ENCODE results near the gene ABI3. TPM values are rescaled to one million over a fixed set of nuclear protein-coding genes. Genes with fewer than 3 reads are reported as not detected.
A peak's percentile ranks its signal among the peaks of the same experiment; 100 is the strongest.

Gene ABI3
- total and polyA plus RNA-seq, 2 experiments from 2014 or later, result 0.24 TPM; not detected in 1

- H3K36me3 ChIP-seq, result no peaks in the 10 kb centered on the region
- peaks cover 30% of the 10 kb centered on the region for H3K27me3 ChIP-seq
- H3K9me3 ChIP-seq (ENCODE audit: low read depth), result no peaks in the 10 kb centered on the region
- H3K27ac ChIP-seq, result no peak overlapping the region
- DNase-seq (ENCODE audit: low read depth in 1 of 2, low spot score in 1 of 2), result no peak
- peak; percentile 16 for TF ChIP-seq CTCF (IDR thresholded peaks at IDR 0.05; ENCODE audit: low read depth, low read length)
- H3K4me3 ChIP-seq, result no peak overlapping the region
- H3K4me1 ChIP-seq (ENCODE audit: low read depth), result no peaks in the 10 kb centered on the region
These were observed 8.7 kb downstream of the ABI3 start for GRCh38 chr17:49218941-49219913.

GRCh38 chr17:49219987-49220386 is 9.5 kb downstream of the ABI3 start:
- Histone ChIP-seq H3K27ac (no peak overlapping the region), H3K4me1 (ENCODE audit: low read depth) (no peaks in the 10 kb centered on the region), H3K36me3 (no peaks in the 10 kb centered on the region), H3K4me3 (no peak overlapping the region), H3K9me3 (ENCODE audit: low read depth) (no peaks in the 10 kb centered on the region), H3K27me3 (peaks cover 38% of the 10 kb centered on the region)
- TF ChIP-seq CTCF (IDR thresholded peaks at IDR 0.05; ENCODE audit: low read depth, low read length), result no peak
- no peak for DNase-seq (ENCODE audit: low read depth in 1 of 2, low spot score in 1 of 2)

GRCh38 chr17:49223168-49223516 is 12.6 kb downstream of the ABI3 start:
- H3K27ac ChIP-seq, result no peak overlapping the region
- H3K9me3 ChIP-seq (ENCODE audit: low read depth), result no peaks in the 10 kb centered on the region
- TF ChIP-seq CTCF (IDR thresholded peaks at IDR 0.05; ENCODE audit: low read depth, low read length), result no peak
- H3K4me1 ChIP-seq (ENCODE audit: low read depth), result no peaks in the 10 kb centered on the region
- no peaks in the 10 kb centered on the region for H3K36me3 ChIP-seq
- DNase-seq (ENCODE audit: low read depth in 1 of 2, low spot score in 1 of 2), result no peak
- no peak overlapping the region for H3K4me3 ChIP-seq
- H3K27me3 ChIP-seq, result peaks cover 67% of the 10 kb centered on the region

GRCh38 chr17:49223517-49224197 is 13.2 kb downstream of the ABI3 start:
- DNase-seq (ENCODE audit: low read depth in 1 of 2, low spot score in 1 of 2), result peak; percentile 34 to 65
- H3K27me3 ChIP-seq, result peaks cover 69% of the 10 kb centered on the region

More at GRCh38 chr17:49223517-49224197, 13.2 kb downstream of the ABI3 start:
- Histone ChIP-seq H3K4me3 (no peak overlapping the region), H3K4me1 (ENCODE audit: low read depth) (no peaks in the 10 kb centered on the region), H3K27ac (no peak overlapping the region), H3K9me3 (ENCODE audit: low read depth) (no peaks in the 10 kb centered on the region), H3K36me3 (no peaks in the 10 kb centered on the region)
- peak; percentile 98 for TF ChIP-seq CTCF (IDR thresholded peaks at IDR 0.05; ENCODE audit: low read depth, low read length)

Data from cardiac muscle cell (in vitro differentiated cells and primary cell).